Calu3 (cell line): Measurements from ENCODE around the gene RSRC1. TPM values are rescaled to one million over a fixed set of nuclear protein-coding genes. Genes with fewer than 3 reads are reported as not detected.

Source experiments
- BruUV-seq: library from RNA; stranded (reverse); fragments of 400-500 nt; replicated peaks from 2 replicates; lab custom pipeline; 2021; lab: Mats Ljungman, UMichigan
- CTCF ChIA-PET: fragments of 300-600 bp; sonication (Branson Sonifier 250); formaldehyde crosslinking; loops from one replicate; lab custom pipeline; 2022; ENCODE audit warnings: antibody characterized with exemption; lab: Charles Lee
- DNase-seq: peaks from one replicate; pipeline ENCODE4 v3.0.0; 2022
- H3K27ac Mint-ChIP-seq: one replicate; pipeline ENCODE4 v1.8.0; 2022; ENCODE audit warnings: mixed read lengths; ENCODE audit not compliant: unreplicated experiment
- H3K27me3 Mint-ChIP-seq: one replicate; pipeline ENCODE4 v1.8.0; 2022; ENCODE audit warnings: mixed read lengths; ENCODE audit not compliant: unreplicated experiment
- H3K36me3 Mint-ChIP-seq: one replicate; pipeline ENCODE4 v1.8.0; 2022; ENCODE audit warnings: mild to moderate bottlenecking, moderate library complexity, mixed read lengths; ENCODE audit not compliant: insufficient read depth, unreplicated experiment
- H3K4me1 Mint-ChIP-seq: one replicate; pipeline ENCODE4 v1.8.0; 2022; ENCODE audit warnings: mild to moderate bottlenecking, low read depth, mixed read lengths; ENCODE audit not compliant: unreplicated experiment
- H3K4me3 Mint-ChIP-seq: one replicate; pipeline ENCODE4 v1.8.0; 2022; ENCODE audit warnings: mild to moderate bottlenecking, low read depth, moderate library complexity, mixed read lengths; ENCODE audit not compliant: unreplicated experiment
- H3K9me3 Mint-ChIP-seq: one replicate; pipeline ENCODE4 v1.8.0; 2022; ENCODE audit warnings: low read depth, mixed read lengths; ENCODE audit not compliant: unreplicated experiment
- intact Hi-C: fragments of 100-400 bp; cut with micrococcal nuclease; formaldehyde crosslinking; loops from one replicate; pipeline ENCODE4 v1.10.0; 2022; ENCODE audit not compliant: unreplicated experiment
- total RNA-seq: library from RNA; stranded (reverse); gene quantifications from 2 replicates; pipeline ENCODE4 v1.2.3, GENCODE V29; 2022
- TF ChIP-seq, protein P1 (sequence below): fragments of 200-600 bp; IDR thresholded peaks from one replicate; pipeline ENCODE4 v1.8.0; 2022; ENCODE audit warnings: antibody characterized with exemption; ENCODE audit not compliant: unreplicated experiment

RSRC1 gene
- total RNA-seq, 1 experiment from 2014 or later, result 81.3 TPM

- Mint-ChIP-seq H3K4me1 (peaks cover 23% of the 10 kb centered on the region), H3K27ac (no peak overlapping the region), H3K4me3 (no peak overlapping the region), H3K9me3 (no peaks in the 10 kb centered on the region), H3K27me3 (no peaks in the 10 kb centered on the region), H3K36me3 (peaks cover 4% of the 10 kb centered on the region)
- CTCF ChIA-PET, result interaction anchor here (0.5 kb wide), 1 partner anchor 581 kb away, joined by 3 read pairs; no protein-coding TSS in a partner anchor
- intact Hi-C loops, result loop anchor here (5.0 kb wide), 1 partner anchor 76 kb away; no protein-coding TSS in a partner anchor
- DNase-seq, result no peak
- TF ChIP-seq, protein P1, sequence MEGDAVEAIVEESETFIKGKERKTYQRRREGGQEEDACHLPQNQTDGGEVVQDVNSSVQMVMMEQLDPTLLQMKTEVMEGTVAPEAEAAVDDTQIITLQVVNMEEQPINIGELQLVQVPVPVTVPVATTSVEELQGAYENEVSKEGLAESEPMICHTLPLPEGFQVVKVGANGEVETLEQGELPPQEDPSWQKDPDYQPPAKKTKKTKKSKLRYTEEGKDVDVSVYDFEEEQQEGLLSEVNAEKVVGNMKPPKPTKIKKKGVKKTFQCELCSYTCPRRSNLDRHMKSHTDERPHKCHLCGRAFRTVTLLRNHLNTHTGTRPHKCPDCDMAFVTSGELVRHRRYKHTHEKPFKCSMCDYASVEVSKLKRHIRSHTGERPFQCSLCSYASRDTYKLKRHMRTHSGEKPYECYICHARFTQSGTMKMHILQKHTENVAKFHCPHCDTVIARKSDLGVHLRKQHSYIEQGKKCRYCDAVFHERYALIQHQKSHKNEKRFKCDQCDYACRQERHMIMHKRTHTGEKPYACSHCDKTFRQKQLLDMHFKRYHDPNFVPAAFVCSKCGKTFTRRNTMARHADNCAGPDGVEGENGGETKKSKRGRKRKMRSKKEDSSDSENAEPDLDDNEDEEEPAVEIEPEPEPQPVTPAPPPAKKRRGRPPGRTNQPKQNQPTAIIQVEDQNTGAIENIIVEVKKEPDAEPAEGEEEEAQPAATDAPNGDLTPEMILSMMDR, result no peak
- no TSS peak for BruUV-seq
Measured at GRCh38 chr3:158456114-158456513, 346.2 kb downstream of the RSRC1 start.

DNA sequence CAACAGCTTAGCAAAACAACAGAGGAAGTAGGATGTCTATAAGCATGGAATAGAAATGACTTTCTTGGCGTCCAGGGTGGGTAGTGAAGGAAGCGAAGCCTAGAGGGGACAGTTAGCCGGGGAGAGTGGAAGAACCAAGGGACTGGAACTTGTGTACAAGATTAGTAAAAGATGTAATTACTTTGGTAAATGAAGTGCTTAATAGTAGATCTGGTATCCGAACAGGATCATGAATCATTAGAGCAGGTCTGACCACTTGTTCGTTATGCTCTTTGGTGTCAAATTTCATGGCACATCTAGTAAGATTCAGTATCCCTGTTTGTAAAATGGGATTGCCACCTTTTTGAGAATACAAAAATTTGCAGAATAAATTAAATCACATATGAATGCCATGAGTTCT, 348.6 kb downstream of the RSRC1 start:
- TF ChIP-seq, protein P1, result no peak
- DNase-seq, result peak; percentile 29
- H3K4me1 Mint-ChIP-seq, result peaks cover 23% of the 10 kb centered on the region
- no TSS peak for BruUV-seq
- intact Hi-C loops, result loop anchor here (5.0 kb wide), 1 partner anchor 74 kb away; no protein-coding TSS in a partner anchor
- no peaks in the 10 kb centered on the region for H3K27me3 Mint-ChIP-seq
- H3K9me3 Mint-ChIP-seq, result no peaks in the 10 kb centered on the region
- peak overlapping the region; percentile 16 for H3K4me3 Mint-ChIP-seq
- H3K27ac Mint-ChIP-seq, result peak overlapping the region; percentile 25
- CTCF ChIA-PET, result interaction anchor here (0.6 kb wide), 1 partner anchor 955 kb away, joined by 3 read pairs; the partner anchor contains the start of gene VEPH1
- peaks cover 4% of the 10 kb centered on the region for H3K36me3 Mint-ChIP-seq

GRCh38 chr3:158460926-158461325, 351.0 kb downstream of the RSRC1 start:
- Mint-ChIP-seq H3K27me3 (no peaks in the 10 kb centered on the region), H3K9me3 (no peaks in the 10 kb centered on the region), H3K4me1 (peaks cover 23% of the 10 kb centered on the region), H3K36me3 (peaks cover 4% of the 10 kb centered on the region), H3K4me3 (no peak overlapping the region), H3K27ac (no peak overlapping the region)
- intact Hi-C loops, result no loop called here
- no TSS peak for BruUV-seq
- CTCF ChIA-PET, result no interaction called here
- DNase-seq, result no peak
- TF ChIP-seq, protein P1, result no peak

DNA sequence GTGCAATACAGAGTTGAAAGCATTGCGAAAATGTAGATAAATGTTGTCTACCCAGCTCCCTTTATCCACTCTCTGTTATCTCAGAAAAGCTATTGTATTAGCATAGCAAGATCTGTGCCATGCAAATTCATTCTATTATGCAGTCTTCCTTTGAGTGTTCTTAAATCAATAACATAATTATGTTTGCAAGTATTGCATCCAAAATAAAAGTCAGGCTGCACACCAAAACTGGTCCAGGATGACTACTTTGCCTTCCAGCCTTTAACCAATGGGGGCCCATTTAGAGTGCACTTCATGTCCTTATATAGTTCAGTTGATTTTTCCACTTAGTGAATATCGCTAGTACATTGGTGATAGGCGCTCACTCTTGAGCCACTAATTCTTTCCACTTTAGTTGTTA, 353.7 kb downstream of the RSRC1 start:
- no TSS peak for BruUV-seq
- TF ChIP-seq, protein P1, result no peak
- no peak for DNase-seq
- Mint-ChIP-seq H3K27ac (no peak overlapping the region), H3K4me3 (no peak overlapping the region), H3K9me3 (no peaks in the 10 kb centered on the region), H3K27me3 (no peaks in the 10 kb centered on the region), H3K4me1 (peaks cover 4% of the 10 kb centered on the region), H3K36me3 (no peaks in the 10 kb centered on the region)
- CTCF ChIA-PET, result no interaction called here
- intact Hi-C loops, result no loop called here
